Liver (tissue), 9 donors: Measurements from ENCODE around the gene PNO1. TPM values are rescaled to one million over a fixed set of nuclear protein-coding genes. Genes with fewer than 3 reads are reported as not detected.

Source experiments
- DNase-seq: peaks from one replicate; pipeline ENCODE4 v3.0.0-alpha.2; 2017; ENCODE audit warnings: low spot score
- H3K27ac ChIP-seq, 2 donors: one replicate each; pipeline ENCODE4 v1.7.0; 2013; ENCODE audit warnings: inconsistent platforms in 2 of 2, low read length in 2 of 2, control low read depth in 1 of 2, low read depth in 1 of 2, mild to moderate bottlenecking in 1 of 2
- H3K27me3 ChIP-seq, 4 donors: one replicate each; pipeline versions ENCODE4 v1.6.1 to v1.7.0; 2013; ENCODE audit warnings: low read length in 3 of 4, inconsistent platforms in 1 of 4, mild to moderate bottlenecking in 1 of 4, moderate library complexity in 1 of 4; ENCODE audit not compliant: control insufficient read depth in 4 of 4, insufficient read depth in 4 of 4
- H3K36me3 ChIP-seq, 4 donors: one replicate each; pipeline versions ENCODE4 v1.6.1 to v1.7.0; 2013; ENCODE audit warnings: low read length in 3 of 4, mild to moderate bottlenecking in 3 of 4, low read depth in 1 of 4, moderate library complexity in 1 of 4; ENCODE audit not compliant: control insufficient read depth in 4 of 4, insufficient read depth in 3 of 4
- H3K4me1 ChIP-seq, 4 donors: one replicate each; pipeline versions ENCODE4 v1.6.1 to v1.7.0; 2013; ENCODE audit warnings: low read length in 3 of 4, mild to moderate bottlenecking in 3 of 4, moderate library complexity in 1 of 4; ENCODE audit not compliant: control insufficient read depth in 4 of 4, insufficient read depth in 4 of 4
- H3K4me3 ChIP-seq, 3 donors: one replicate each; pipeline versions ENCODE4 v1.6.1 to v1.7.0; 2013; ENCODE audit warnings: low read length in 3 of 3, control low read depth in 1 of 3, low read depth in 1 of 3, mild to moderate bottlenecking in 1 of 3
- H3K9ac ChIP-seq, 2 donors: one replicate each; pipeline ENCODE4 v1.7.0; 2013; ENCODE audit warnings: low read length in 2 of 2, mild to moderate bottlenecking in 2 of 2, moderate library complexity in 2 of 2, control low read depth in 1 of 2, low read depth in 1 of 2
- H3K9me3 ChIP-seq, 4 donors: one replicate each; pipeline versions ENCODE4 v1.6.1 to v1.7.0; 2013; ENCODE audit warnings: low read length in 3 of 4; ENCODE audit not compliant: control insufficient read depth in 4 of 4
- ATF3 ChIP-seq: IDR thresholded peaks from 2 replicates; pipeline ENCODE4 v1.6.1; 2016; ENCODE audit warnings: antibody characterized with exemption
- CTCF ChIP-seq: fragments of 150-350 bp; IDR thresholded peaks from 2 replicates; pipeline ENCODE4 v1.5.1; 2017; ENCODE audit warnings: improper control_type of control experiment, low read depth, low read length; ENCODE audit not compliant: missing input control
- EGR1 ChIP-seq, 2 donors: IDR thresholded peaks; 2 replicates each; pipeline ENCODE4 v1.6.1; 2016 to 2018; ENCODE audit warnings: antibody characterized with exemption in 2 of 2, low read depth in 2 of 2
- FOXA1 ChIP-seq: IDR thresholded peaks from 2 replicates; pipeline ENCODE4 v1.6.1; 2016; ENCODE audit warnings: antibody characterized with exemption
- FOXA2 ChIP-seq: IDR thresholded peaks from 2 replicates; pipeline ENCODE4 v1.6.1; 2016; ENCODE audit warnings: antibody characterized with exemption
- GABPA ChIP-seq, 2 donors: IDR thresholded peaks in 1 of 2; conservative IDR thresholded peaks in 1 of 2; 2 replicates each; pipeline ENCODE4 v1.6.1; 2016; ENCODE audit warnings: antibody characterized with exemption in 2 of 2, mild to moderate bottlenecking in 1 of 2, moderate library complexity in 1 of 2
- HNF4A ChIP-seq, 2 donors: conservative IDR thresholded peaks; 2 replicates each; pipeline ENCODE4 v1.6.1; 2016; ENCODE audit warnings: antibody characterized with exemption in 2 of 2, mild to moderate bottlenecking in 2 of 2
- HNF4G ChIP-seq: IDR thresholded peaks from 2 replicates; pipeline ENCODE4 v1.6.1; 2016; ENCODE audit warnings: antibody characterized with exemption
- JUND ChIP-seq, 2 donors: IDR thresholded peaks; 2 replicates each; pipeline ENCODE4 v1.6.1; 2016; ENCODE audit warnings: antibody characterized with exemption in 2 of 2
- MAX ChIP-seq: IDR thresholded peaks from 2 replicates; pipeline ENCODE4 v1.6.1; 2016; ENCODE audit warnings: antibody characterized with exemption
- NR2F2 ChIP-seq: IDR thresholded peaks from 2 replicates; pipeline ENCODE4 v1.6.1; 2016; ENCODE audit warnings: antibody characterized with exemption
- RAD21 ChIP-seq, 2 donors: IDR thresholded peaks; 2 replicates each; pipeline ENCODE4 v1.6.1; 2016; ENCODE audit warnings: antibody characterized with exemption in 2 of 2, mild to moderate bottlenecking in 2 of 2
- REST ChIP-seq: IDR thresholded peaks from 2 replicates; pipeline ENCODE4 v1.6.1; 2016; ENCODE audit warnings: antibody characterized with exemption, mild to moderate bottlenecking
- SP1 ChIP-seq: IDR thresholded peaks from 2 replicates; pipeline ENCODE4 v1.6.1; 2018; ENCODE audit warnings: antibody characterized with exemption, mild to moderate bottlenecking
- TAF1 ChIP-seq: conservative IDR thresholded peaks from 2 replicates; pipeline ENCODE4 v1.6.1; 2016; ENCODE audit warnings: antibody characterized with exemption, mild to moderate bottlenecking
- YY1 ChIP-seq: IDR thresholded peaks from 2 replicates; pipeline ENCODE4 v1.6.1; 2016; ENCODE audit warnings: antibody characterized with exemption, mild to moderate bottlenecking
- ZBTB33 ChIP-seq: IDR thresholded peaks from 2 replicates; pipeline ENCODE4 v1.6.1; 2016; ENCODE audit warnings: antibody characterized with exemption
- WGBS: extraction: QIAGEN DNeasy Blood & Tissue Kit; methylation state at CpG from one replicate; pipeline ENCODE4 v1.1.7; 2013; 5-methylcytosine and 5-hydroxymethylcytosine counted together
- polyA plus RNA-seq, 2 donors: library from polyadenylated mRNA; stranded (reverse) in 1 of 2; unstranded in 1 of 2; fragments of 200-250 nt in 1 of 2; fragments of >200 nt in 1 of 2; fragmentation: Nextera tagmentation in 1 of 2; extraction: Ambion mirVana in 1 of 2; gene quantifications; one replicate each; pipeline versions ENCODE4 v1.2.1 to v1.2.3, GENCODE V29; 2013 to 2015
- total RNA-seq, 2 donors: library from RNA; depleted of rRNA; stranded (reverse); fragments of >200 nt; gene quantifications; one replicate each; pipeline ENCODE4 v1.2.3, GENCODE V29; 2014
- donor health status: healthy.
- donor health status: healthy.
- donor health status: healthy.
- donor health status: healthy.
- donor health status: healthy.

PNO1 gene
- total and polyA plus RNA-seq, 4 donors = 5.5 to 9.5 (median 8.4) TPM

GRCh38 chr2:68193787-68194372 lies 36.2 kb downstream of the PNO1 start:
- H3K27ac ChIP-seq = no peak overlapping the region
- peaks cover 4 to 15% (median 9%) of the 10 kb centered on the region in 4 donors for H3K4me1 ChIP-seq
- TF ChIP-seq ATF3 = no peak
- TF ChIP-seq FOXA1 = no peak
- TF ChIP-seq GABPA (IDR thresholded peaks at IDR 0.05 in 1 of 2, conservative IDR thresholded peaks at IDR 0.05 in 1 of 2) = no peak
- no peak for TF ChIP-seq EGR1 (IDR thresholded peaks at IDR 0.05; ENCODE audit: low read depth in 2 of 2)
- no peak for TF ChIP-seq REST
- no peak for TF ChIP-seq HNF4A (conservative IDR thresholded peaks at IDR 0.05)
- no peak for TF ChIP-seq ZBTB33
- TF ChIP-seq TAF1 = no peak
- TF ChIP-seq MAX = no peak
- no peak for TF ChIP-seq NR2F2
- TF ChIP-seq YY1 = no peak
- TF ChIP-seq RAD21 (IDR thresholded peaks at IDR 0.05) = no peak
- no peak for TF ChIP-seq SP1
- TF ChIP-seq HNF4G = no peak
- TF ChIP-seq FOXA2 = no peak

GRCh38 chr2:68195096-68195495 lies 37.4 kb downstream of the PNO1 start:
- H3K9ac ChIP-seq = no peak overlapping the region
- DNase-seq = no peak
- H3K27me3 ChIP-seq = no peaks in the 10 kb centered on the region
- H3K4me1 ChIP-seq = peaks cover 4 to 15% (median 6%) of the 10 kb centered on the region in 4 donors
- H3K36me3 ChIP-seq = no peaks in the 10 kb centered on the region
- no peaks in the 10 kb centered on the region for H3K9me3 ChIP-seq
- no peak overlapping the region for H3K27ac ChIP-seq
- H3K4me3 ChIP-seq = no peak overlapping the region
- TF ChIP-seq ZBTB33 = no peak
- no peak for TF ChIP-seq HNF4A (conservative IDR thresholded peaks at IDR 0.05)
- TF ChIP-seq GABPA (IDR thresholded peaks at IDR 0.05 in 1 of 2, conservative IDR thresholded peaks at IDR 0.05 in 1 of 2) = no peak
- TF ChIP-seq JUND (IDR thresholded peaks at IDR 0.05) = no peak
- no peak for TF ChIP-seq REST
- no peak for TF ChIP-seq TAF1
- TF ChIP-seq ATF3 = no peak
- no peak for TF ChIP-seq CTCF
- no peak for TF ChIP-seq YY1
- TF ChIP-seq MAX = no peak
- TF ChIP-seq FOXA2 = no peak

More at GRCh38 chr2:68193787-68194372, 36.2 kb downstream of the PNO1 start:
- Histone ChIP-seq H3K9ac (no peak overlapping the region), H3K9me3 (no peaks in the 10 kb centered on the region), H3K36me3 (no peaks in the 10 kb centered on the region), H3K27me3 (no peaks in the 10 kb centered on the region), H3K4me3 (no peak overlapping the region)
- 93% methylated on average over 4 of the region's 4 CpGs for WGBS
- no peak for DNase-seq
